SK-N-SH treated with all-trans-retinoic acid at 6 μM for 48 hours (cell line): Measurements from ENCODE around the gene CP.

Source experiments
- ATAC-seq: fragments of 200-7000 bp; cut with Tn5 transposase; 3 replicates; pipeline ENCODE4 v1.9.1; 2020; ENCODE audit warnings: mild to moderate bottlenecking, moderate library complexity
- ARNTL ChIP-seq: fragments of 450-650 bp; formaldehyde crosslinking; IDR thresholded peaks from 2 replicates; pipeline ENCODE4 v1.5.0; 2020; ENCODE audit warnings: low read depth, mild to moderate bottlenecking, moderate library complexity, borderline replicate concordance
- BACH2 ChIP-seq: fragments of 250-450 bp; sonication (Bioruptor Pico); IDR thresholded peaks from 2 replicates; pipeline ENCODE4 v1.9.0; 2021; ENCODE audit warnings: mild to moderate bottlenecking, borderline replicate concordance
- CSDC2 ChIP-seq: fragments of 250-450 bp; sonication (Bioruptor Pico); IDR thresholded peaks from 2 replicates; pipeline ENCODE4 v1.5.0; 2020; ENCODE audit warnings: mild to moderate bottlenecking, moderate library complexity
- GLIS3 ChIP-seq: fragments of 250-450 bp; sonication (Bioruptor Pico); IDR thresholded peaks from 2 replicates; pipeline ENCODE4 v1.5.0; 2020; ENCODE audit warnings: mild to moderate bottlenecking, moderate library complexity
- ISL1 ChIP-seq: fragments of 250-450 bp; sonication (Bioruptor Pico); IDR thresholded peaks from 2 replicates; pipeline ENCODE4 v2.1.2; 2022; ENCODE audit warnings: mild to moderate bottlenecking, moderate library complexity
- OSR1 ChIP-seq: fragments of 250-450 bp; sonication (Bioruptor Pico); IDR thresholded peaks from 2 replicates; pipeline ENCODE4 v1.8.0; 2022; ENCODE audit warnings: moderate library complexity, mild to moderate bottlenecking, inconsistent platforms
- PATZ1 ChIP-seq: fragments of 250-450 bp; sonication (Bioruptor Pico); IDR thresholded peaks from 2 replicates; pipeline ENCODE4 v1.8.0; 2020; ENCODE audit warnings: mild to moderate bottlenecking, moderate library complexity, borderline replicate concordance
- PPARA ChIP-seq: fragments of 250-450 bp; sonication (Bioruptor Pico); IDR thresholded peaks from 2 replicates; pipeline ENCODE4 v1.5.0; 2020; ENCODE audit warnings: mild to moderate bottlenecking, borderline replicate concordance
- RARB ChIP-seq: fragments of 250-450 bp; sonication (Bioruptor Pico); IDR thresholded peaks from 2 replicates; pipeline ENCODE4 v1.8.0; 2021; ENCODE audit warnings: mild to moderate bottlenecking, moderate library complexity
- SNAI2 ChIP-seq: fragments of 250-450 bp; sonication (Bioruptor Pico); IDR thresholded peaks from 2 replicates; pipeline ENCODE4 v1.5.0; 2020; ENCODE audit warnings: mild to moderate bottlenecking, moderate library complexity
- TCF4 ChIP-seq: fragments of 250-450 bp; sonication (Bioruptor Pico); IDR thresholded peaks from 2 replicates; pipeline ENCODE4 v1.8.0; 2021; ENCODE audit warnings: mild to moderate bottlenecking, moderate library complexity, borderline replicate concordance
- TOX ChIP-seq: fragments of 250-450 bp; sonication (Bioruptor Pico); IDR thresholded peaks from 2 replicates; pipeline ENCODE4 v1.8.0; 2021; ENCODE audit warnings: mild to moderate bottlenecking, moderate library complexity, borderline replicate concordance
- TSHZ2 ChIP-seq: fragments of 250-450 bp; sonication (Bioruptor Pico); IDR thresholded peaks from 2 replicates; pipeline ENCODE4 v1.5.0; 2020; ENCODE audit warnings: mild to moderate bottlenecking, moderate library complexity
- ZC3H10 ChIP-seq: fragments of 250-450 bp; sonication (Bioruptor Pico); IDR thresholded peaks from 2 replicates; pipeline ENCODE4 v1.5.1; 2021; ENCODE audit warnings: mild to moderate bottlenecking, moderate library complexity
- ZFP3 ChIP-seq: fragments of 250-450 bp; sonication (Bioruptor Pico); IDR thresholded peaks from 2 replicates; pipeline ENCODE4 v1.5.0; 2020; ENCODE audit warnings: mild to moderate bottlenecking, moderate library complexity
- ZFP30 ChIP-seq: fragments of 450-650 bp; formaldehyde crosslinking; IDR thresholded peaks from 2 replicates; pipeline ENCODE4 v1.5.0; 2022; ENCODE audit warnings: mild to moderate bottlenecking, moderate library complexity
- ZNF565 ChIP-seq: fragments of 450-650 bp; formaldehyde crosslinking; conservative IDR thresholded peaks from 2 replicates; pipeline ENCODE4 v1.5.0; 2020; ENCODE audit warnings: low read depth, mild to moderate bottlenecking, moderate library complexity
- ZNF70 ChIP-seq: fragments of 450-650 bp; formaldehyde crosslinking; IDR thresholded peaks from 2 replicates; pipeline ENCODE4 v1.5.0; 2020; ENCODE audit warnings: mild to moderate bottlenecking, moderate library complexity
- ZNF8 ChIP-seq: fragments of 450-650 bp; formaldehyde crosslinking; IDR thresholded peaks from 2 replicates; pipeline ENCODE4 v1.5.0; 2020; ENCODE audit warnings: mild to moderate bottlenecking, moderate library complexity
- TF ChIP-seq, protein P1 (sequence below): fragments of 250-450 bp; sonication (Bioruptor Pico); IDR thresholded peaks from 2 replicates; pipeline ENCODE4 v1.8.0; 2021; ENCODE audit warnings: low read depth, mild to moderate bottlenecking, moderate library complexity, borderline replicate concordance
- TF ChIP-seq, protein P2 (sequence below): fragments of 250-450 bp; sonication (Bioruptor Pico); IDR thresholded peaks from 2 replicates; pipeline ENCODE4 v1.5.1; 2020; ENCODE audit warnings: low read depth, mild to moderate bottlenecking, moderate library complexity

CP gene

DNA sequence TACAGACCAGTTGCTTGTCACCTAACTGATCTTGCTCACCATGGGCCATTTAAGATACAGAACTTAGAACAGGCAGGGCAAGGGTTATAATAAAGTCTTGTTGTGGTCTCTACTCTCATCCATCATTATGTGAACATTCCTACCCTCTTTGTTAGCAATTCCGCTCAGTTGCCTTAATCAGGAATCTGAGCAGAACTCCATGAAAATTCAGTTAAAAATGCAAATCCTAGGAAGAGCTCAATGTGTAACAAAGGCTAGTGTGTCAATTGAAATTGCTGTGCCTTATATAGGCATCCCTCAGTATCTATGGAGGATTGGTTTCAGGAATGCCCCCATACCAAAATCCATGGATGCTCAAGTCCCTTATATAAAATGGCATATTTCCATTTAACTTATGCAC is 44.5 kb downstream of the CP start:
- no peak for ATAC-seq
- TF ChIP-seq ZC3H10 (CRISPR knock-in tag) (no peak), ISL1 (CRISPR knock-in tag) (no peak), ARNTL (no peak), ZFP3 (CRISPR knock-in tag) (no peak), PATZ1 (CRISPR knock-in tag) (no peak), TSHZ2 (CRISPR knock-in tag) (no peak), PPARA (CRISPR knock-in tag) (no peak), ZFP30 (CRISPR knock-in tag) (no peak), SNAI2 (no peak), ZNF565 (CRISPR knock-in tag) (no peak)
- TF ChIP-seq, protein P1, sequence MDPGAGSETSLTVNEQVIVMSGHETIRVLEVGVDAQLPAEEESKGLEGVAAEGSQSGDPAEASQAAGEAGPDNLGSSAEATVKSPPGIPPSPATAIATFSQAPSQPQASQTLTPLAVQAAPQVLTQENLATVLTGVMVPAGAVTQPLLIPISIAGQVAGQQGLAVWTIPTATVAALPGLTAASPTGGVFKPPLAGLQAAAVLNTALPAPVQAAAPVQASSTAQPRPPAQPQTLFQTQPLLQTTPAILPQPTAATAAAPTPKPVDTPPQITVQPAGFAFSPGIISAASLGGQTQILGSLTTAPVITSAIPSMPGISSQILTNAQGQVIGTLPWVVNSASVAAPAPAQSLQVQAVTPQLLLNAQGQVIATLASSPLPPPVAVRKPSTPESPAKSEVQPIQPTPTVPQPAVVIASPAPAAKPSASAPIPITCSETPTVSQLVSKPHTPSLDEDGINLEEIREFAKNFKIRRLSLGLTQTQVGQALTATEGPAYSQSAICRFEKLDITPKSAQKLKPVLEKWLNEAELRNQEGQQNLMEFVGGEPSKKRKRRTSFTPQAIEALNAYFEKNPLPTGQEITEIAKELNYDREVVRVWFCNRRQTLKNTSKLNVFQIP (CRISPR knock-in tag), result no peak
- TF ChIP-seq, protein P2, sequence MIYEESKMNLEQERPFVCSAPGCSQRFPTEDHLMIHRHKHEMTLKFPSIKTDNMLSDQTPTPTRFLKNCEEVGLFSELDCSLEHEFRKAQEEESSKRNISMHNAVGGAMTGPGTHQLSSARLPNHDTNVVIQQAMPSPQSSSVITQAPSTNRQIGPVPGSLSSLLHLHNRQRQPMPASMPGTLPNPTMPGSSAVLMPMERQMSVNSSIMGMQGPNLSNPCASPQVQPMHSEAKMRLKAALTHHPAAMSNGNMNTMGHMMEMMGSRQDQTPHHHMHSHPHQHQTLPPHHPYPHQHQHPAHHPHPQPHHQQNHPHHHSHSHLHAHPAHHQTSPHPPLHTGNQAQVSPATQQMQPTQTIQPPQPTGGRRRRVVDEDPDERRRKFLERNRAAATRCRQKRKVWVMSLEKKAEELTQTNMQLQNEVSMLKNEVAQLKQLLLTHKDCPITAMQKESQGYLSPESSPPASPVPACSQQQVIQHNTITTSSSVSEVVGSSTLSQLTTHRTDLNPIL, result no peak

DNA sequence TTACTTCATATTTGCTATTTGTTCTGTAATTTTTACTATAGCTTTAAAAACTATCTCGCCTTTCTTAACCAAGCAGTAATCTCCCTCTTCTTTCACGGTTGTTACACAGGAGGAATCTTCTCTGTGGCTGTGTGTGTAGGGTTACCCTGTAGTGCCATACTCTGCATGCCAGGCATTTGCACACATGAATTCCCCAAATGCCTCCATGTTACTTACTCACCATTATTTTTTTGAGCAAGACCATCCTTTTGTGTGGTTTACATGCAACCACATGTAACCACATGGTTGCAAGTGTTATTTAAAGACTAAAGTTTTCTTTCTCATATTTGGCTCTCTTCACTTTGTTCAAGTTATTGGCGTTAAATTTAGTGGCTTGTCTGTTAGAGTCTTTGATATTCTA is 46.7 kb downstream of the CP start:
- TF ChIP-seq OSR1 (CRISPR knock-in tag) (no peak), TCF4 (no peak)
- TF ChIP-seq, all 23 proteins: peak for 0
- no peak for ATAC-seq

- no peak for TF ChIP-seq BACH2
- no peak for TF ChIP-seq ZNF70 (CRISPR knock-in tag)
- no peak for TF ChIP-seq SNAI2
- no peak for TF ChIP-seq TCF4
- TF ChIP-seq PATZ1 (CRISPR knock-in tag), result no peak
- no peak for TF ChIP-seq RARB
- no peak for TF ChIP-seq CSDC2 (CRISPR knock-in tag)
- no peak for TF ChIP-seq TOX (CRISPR knock-in tag)
- no peak for TF ChIP-seq ZC3H10 (CRISPR knock-in tag)
- no peak for ATAC-seq
These were observed 51.0 kb downstream of the CP start for GRCh38 chr3:149170672-149171071.

DNA sequence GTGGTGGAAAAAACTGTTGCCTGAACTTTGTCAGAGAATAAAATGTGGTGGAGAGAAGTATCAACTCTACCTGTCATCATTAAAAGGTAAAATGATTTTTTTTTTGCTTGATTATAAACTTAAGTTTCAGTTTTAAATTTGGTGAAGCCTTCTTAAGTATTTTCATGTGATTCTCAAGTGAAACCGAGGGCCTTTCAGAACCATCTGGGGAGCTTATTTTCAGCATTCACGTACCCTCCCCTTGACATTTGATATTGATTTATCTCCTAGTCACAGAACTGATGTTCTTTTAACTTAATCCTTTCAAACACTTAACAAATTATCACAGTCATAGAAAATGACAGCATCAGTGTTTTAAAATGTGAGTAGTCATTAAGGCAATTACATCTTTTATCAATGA is 53.7 kb downstream of the CP start:
- no peak for ATAC-seq
- TF ChIP-seq ZNF70 (CRISPR knock-in tag) (no peak), CSDC2 (CRISPR knock-in tag) (no peak), TCF4 (no peak), OSR1 (CRISPR knock-in tag) (no peak), ISL1 (CRISPR knock-in tag) (no peak), PATZ1 (CRISPR knock-in tag) (no peak), TSHZ2 (CRISPR knock-in tag) (no peak), ARNTL (no peak), ZC3H10 (CRISPR knock-in tag) (no peak), PPARA (CRISPR knock-in tag) (no peak), ZNF8 (CRISPR knock-in tag) (no peak), TOX (CRISPR knock-in tag) (no peak), GLIS3 (CRISPR knock-in tag) (no peak)
